H1 (cell line): ENCODE data around the gene DARS1. TPM values are rescaled to one million over a fixed set of nuclear protein-coding genes. Genes with fewer than 3 reads are reported as not detected.

Experiments used
- CTCF ChIA-PET: fragments of 300-600 bp; sonication (Branson Sonifier 250); formaldehyde crosslinking; loops from one replicate; lab custom pipeline; 2021; ENCODE audit not compliant: partially characterized antibody; lab: Charles Lee
- POLR2A ChIA-PET: fragments of 300-600 bp; sonication (Branson Sonifier 250); formaldehyde crosslinking; loops from one replicate; lab custom pipeline; 2021; ENCODE audit warnings: inconsistent platforms; ENCODE audit not compliant: partially characterized antibody; lab: Charles Lee
- DNase-seq, 2 experiments: peaks; one replicate each; pipeline versions ENCODE4 v3.0.0 to v3.0.0-alpha.2; 2010 to 2022; ENCODE audit warnings: low spot score in 2 of 2, low read depth in 1 of 2, mixed read lengths in 1 of 2
- FAIRE-seq: peaks from 2 replicates; lab custom pipeline; 2011; peaks lifted over from hg19 to GRCh38; lab: Jason Lieb, UNC
- H2AFZ ChIP-seq: 2 replicates; pipeline ENCODE4 v1.8.1; 2012; ENCODE audit warnings: low read length, inconsistent platforms
- H2AK5ac ChIP-seq: 2 replicates; pipeline ENCODE4 v1.6.1; 2013; ENCODE audit warnings: low read depth, low read length
- H2BK120ac ChIP-seq: replicated peaks from 2 replicates; pipeline ENCODE3; 2013; ENCODE audit warnings: low read depth, low read length, inconsistent platforms
- H2BK12ac ChIP-seq: 2 replicates; pipeline ENCODE4 v1.6.1; 2013; ENCODE audit warnings: low read depth, low read length
- H2BK15ac ChIP-seq: 2 replicates; pipeline ENCODE4 v1.6.1; 2013; ENCODE audit warnings: low read length
- H2BK20ac ChIP-seq: 2 replicates; pipeline ENCODE4 v1.6.1; 2013; ENCODE audit warnings: low read length
- H2BK5ac ChIP-seq: 2 replicates; pipeline ENCODE4 v1.6.1; 2013; ENCODE audit warnings: low read depth, low read length
- H3K14ac ChIP-seq: 2 replicates; pipeline ENCODE4 v1.6.1; 2013; ENCODE audit warnings: inconsistent platforms; ENCODE audit not compliant: insufficient read length
- H3K18ac ChIP-seq: 2 replicates; pipeline ENCODE4 v1.6.1; 2013; ENCODE audit warnings: low read length; ENCODE audit errors: extremely low read depth
- H3K23ac ChIP-seq: 2 replicates; pipeline ENCODE4 v1.6.1; 2013; ENCODE audit warnings: inconsistent platforms; ENCODE audit not compliant: insufficient read length
- H3K23me2 ChIP-seq: 2 replicates; pipeline ENCODE4 v1.6.1; 2013; ENCODE audit warnings: low read depth, low read length
- H3K27ac ChIP-seq: 2 replicates; pipeline ENCODE4 v1.6.1; 2011; ENCODE audit warnings: low read depth, low read length, inconsistent platforms
- H3K27me3 ChIP-seq, 4 experiments: replicated peaks in 1 of 4; 1 replicate in 1 of 4; 2 replicates in 3 of 4; pipeline versions ENCODE4 v1.6.1 to v1.8.1; 2011 to 2013; ENCODE audit warnings: low read length in 3 of 4, mild to moderate bottlenecking in 3 of 4, inconsistent platforms in 2 of 4, mixed read lengths in 2 of 4, moderate library complexity in 1 of 4; ENCODE audit not compliant: control insufficient read depth in 3 of 4, insufficient read depth in 3 of 4; ENCODE audit errors: extremely low read depth in 1 of 4
- H3K36me3 ChIP-seq, 4 experiments: 2 replicates each; pipeline versions ENCODE4 v1.6.1 to v1.8.1; 2011 to 2013; ENCODE audit warnings: mild to moderate bottlenecking in 4 of 4, low read length in 3 of 4, moderate library complexity in 2 of 4, control low read depth in 1 of 4, inconsistent platforms in 1 of 4; ENCODE audit not compliant: insufficient read depth in 4 of 4, control insufficient read depth in 2 of 4
- H3K4ac ChIP-seq: replicated peaks from 2 replicates; pipeline ENCODE3; 2013; ENCODE audit warnings: low read length, low read depth, mixed read lengths, inconsistent platforms; ENCODE audit not compliant: insufficient read length
- H3K4me1 ChIP-seq, 4 experiments: replicated peaks in 1 of 4; 1 replicate in 1 of 4; 2 replicates in 3 of 4; pipeline versions ENCODE4 v1.6.1 to v1.8.1; 2011 to 2013; ENCODE audit warnings: low read length in 3 of 4, inconsistent platforms in 2 of 4, mixed read lengths in 1 of 4; ENCODE audit not compliant: insufficient read depth in 4 of 4, control insufficient read depth in 3 of 4
- H3K4me2 ChIP-seq, 2 experiments: 2 replicates each; pipeline versions ENCODE4 v1.6.1 to v1.8.1; 2011 to 2013; ENCODE audit warnings: low read depth in 2 of 2, low read length in 2 of 2, control low read depth in 1 of 2, inconsistent platforms in 1 of 2, mild to moderate bottlenecking in 1 of 2; ENCODE audit not compliant: insufficient read depth in 1 of 2
- H3K4me3 ChIP-seq, 4 experiments: fragments of 200-600, 300-600 bp in 1 of 4; sonication (generic), shearing (Covaris generic), sonication (Bioruptor Twin) in 1 of 4; 2 replicates each; pipeline versions ENCODE4 v1.5.1 to v1.8.1; 2011 to 2016; ENCODE audit warnings: low read length in 4 of 4, low read depth in 3 of 4, control low read depth in 2 of 4, inconsistent platforms in 2 of 4, mild to moderate bottlenecking in 2 of 4, mixed read lengths in 1 of 4, moderate library complexity in 1 of 4; ENCODE audit not compliant: insufficient read depth in 2 of 4; ENCODE audit errors: extremely low read depth in 1 of 4
- H3K56ac ChIP-seq: replicated peaks from 2 replicates; pipeline ENCODE3; 2013; ENCODE audit warnings: low read depth, mild to moderate bottlenecking, mixed read lengths, low read length, inconsistent platforms; ENCODE audit not compliant: insufficient read length
- H3K79me1 ChIP-seq: 2 replicates; pipeline ENCODE4 v1.6.1; 2013; ENCODE audit warnings: low read depth, low read length, control low read depth
- H3K79me2 ChIP-seq, 2 experiments: 2 replicates each; pipeline versions ENCODE4 v1.6.1 to v1.8.1; 2012 to 2013; ENCODE audit warnings: low read length in 2 of 2, mild to moderate bottlenecking in 2 of 2, inconsistent platforms in 1 of 2; ENCODE audit not compliant: insufficient read depth in 2 of 2, control insufficient read depth in 1 of 2
- H3K9ac ChIP-seq, 4 experiments: replicated peaks in 1 of 4; 1 replicate in 1 of 4; 2 replicates in 3 of 4; pipeline versions ENCODE4 v1.6.1 to v1.8.1; 2011 to 2013; ENCODE audit warnings: low read depth in 3 of 4, low read length in 3 of 4, control low read depth in 2 of 4, mild to moderate bottlenecking in 2 of 4, moderate library complexity in 2 of 4, inconsistent platforms in 1 of 4; ENCODE audit errors: extremely low read depth in 1 of 4
- H3K9me3 ChIP-seq, 2 experiments: 2 replicates each; pipeline versions ENCODE4 v1.6.1 to v1.8.1; 2012 to 2013; ENCODE audit warnings: mild to moderate bottlenecking in 2 of 2, moderate library complexity in 2 of 2, control low read depth in 1 of 2, inconsistent platforms in 1 of 2, low read depth in 1 of 2, low read length in 1 of 2, mixed read lengths in 1 of 2; ENCODE audit not compliant: insufficient read depth in 2 of 2
- H4K20me1 ChIP-seq, 2 experiments: replicated peaks in 1 of 2; 2 replicates each; pipeline versions ENCODE3 to v1.8.1; 2011 to 2013; ENCODE audit warnings: inconsistent platforms in 2 of 2, low read length in 2 of 2, mild to moderate bottlenecking in 1 of 2; ENCODE audit not compliant: insufficient read depth in 2 of 2, control insufficient read depth in 1 of 2
- H4K5ac ChIP-seq: 2 replicates; pipeline ENCODE4 v1.6.1; 2013; ENCODE audit warnings: low read length, low read depth, mixed read lengths, inconsistent platforms; ENCODE audit not compliant: insufficient read length
- H4K8ac ChIP-seq: 2 replicates; pipeline ENCODE4 v1.8.0; 2013; ENCODE audit warnings: mild to moderate bottlenecking, moderate library complexity, low read length, inconsistent platforms; ENCODE audit not compliant: insufficient read depth; ENCODE audit errors: extremely low read depth
- H4K91ac ChIP-seq: replicated peaks from 2 replicates; pipeline ENCODE3; 2013; ENCODE audit warnings: low read length, mixed read lengths, inconsistent platforms; ENCODE audit not compliant: insufficient read length
- ATF3 ChIP-seq: IDR thresholded peaks from 2 replicates; pipeline ENCODE4 v1.6.1; 2011; ENCODE audit warnings: low read depth, mild to moderate bottlenecking, low read length; ENCODE audit not compliant: insufficient read depth
- BCL11A ChIP-seq, 2 experiments: IDR thresholded peaks; one replicate each; pipeline ENCODE4 v1.6.1; 2011; ENCODE audit warnings: low read depth in 2 of 2, low read length in 2 of 2, mild to moderate bottlenecking in 2 of 2
- EGR1 ChIP-seq: IDR thresholded peaks from 2 replicates; pipeline ENCODE4 v1.6.1; 2011; ENCODE audit warnings: low read depth, low read length, borderline replicate concordance
- EZH2 ChIP-seq: fragments of 200-600 bp; sonication (generic); IDR thresholded peaks from 2 replicates; pipeline ENCODE4 v1.7.1; 2012; ENCODE audit warnings: low read depth, mild to moderate bottlenecking, moderate library complexity, low read length, inconsistent platforms; ENCODE audit not compliant: severe bottlenecking
- GTF2F1 ChIP-seq: IDR thresholded peaks from 2 replicates; pipeline ENCODE4 v1.6.1; 2012; ENCODE audit warnings: low read depth, low read length, improper control_type of control experiment, borderline replicate concordance
- KDM5A ChIP-seq: fragments of 200-600 bp; IDR thresholded peaks from 2 replicates; pipeline ENCODE4 v1.7.1; 2012; ENCODE audit warnings: mild to moderate bottlenecking, low read length, inconsistent platforms, mixed read lengths
- MAFK ChIP-seq: IDR thresholded peaks from 2 replicates; pipeline ENCODE4 v1.6.1; 2012; ENCODE audit warnings: low read depth, mild to moderate bottlenecking, improper control_type of control experiment, low read length
- NANOG ChIP-seq: IDR thresholded peaks from 2 replicates; pipeline ENCODE4 v1.6.1; 2011; ENCODE audit warnings: low read length, low read depth, mild to moderate bottlenecking, inconsistent platforms; ENCODE audit not compliant: insufficient read depth, poor library complexity, severe bottlenecking
- RAD21 ChIP-seq, 2 experiments: IDR thresholded peaks in 1 of 2; conservative IDR thresholded peaks in 1 of 2; 2 replicates each; pipeline ENCODE4 v1.6.1; 2011; ENCODE audit warnings: low read depth in 2 of 2, low read length in 2 of 2, improper control_type of control experiment in 1 of 2, inconsistent platforms in 1 of 2, mild to moderate bottlenecking in 1 of 2, moderate library complexity in 1 of 2
- RBBP5 ChIP-seq: IDR thresholded peaks from 2 replicates; pipeline ENCODE4 v1.7.1; 2012; ENCODE audit warnings: low read depth, mild to moderate bottlenecking, inconsistent platforms, low read length, moderate library complexity, borderline replicate concordance
- SIN3A ChIP-seq, 2 experiments: IDR thresholded peaks in 1 of 2; conservative IDR thresholded peaks in 1 of 2; 2 replicates each; pipeline ENCODE4 v1.6.1; 2011 to 2012; ENCODE audit warnings: low read length in 2 of 2, improper control_type of control experiment in 1 of 2, low read depth in 1 of 2, mild to moderate bottlenecking in 1 of 2
- TAF1 ChIP-seq: IDR thresholded peaks from 2 replicates; pipeline ENCODE4 v1.6.1; 2011; ENCODE audit warnings: mild to moderate bottlenecking, low read depth, low read length
- YY1 ChIP-seq: IDR thresholded peaks from 2 replicates; pipeline ENCODE4 v1.6.1; 2011; ENCODE audit warnings: low read depth, mild to moderate bottlenecking, low read length
- WGBS, 2 experiments: shearing (Covaris generic) in 1 of 2; methylation state at CpG; one replicate each; pipeline versions ENCODE4 v1.1.6 to v1.1.7; 2013 to 2015; ENCODE audit warnings: low lambda C conversion rate in 2 of 2, mixed read lengths in 2 of 2, inconsistent platforms in 1 of 2, low coverage in 1 of 2, missing lambda C conversion rate in 1 of 2; ENCODE audit not compliant: insufficient replicate concordance in 2 of 2, insufficient coverage in 1 of 2, insufficient read length in 1 of 2; ENCODE audit errors: extremely low coverage in 1 of 2, missing lambda C conversion rate in 1 of 2; 5-methylcytosine and 5-hydroxymethylcytosine counted together
- polyA plus RNA-seq, 7 experiments: library from polyadenylated mRNA; depleted of rRNA in 3 of 7; stranded (reverse) in 5 of 7; unstranded in 2 of 7; fragments of >200 nt in 5 of 7; fragments of 200-250 nt in 2 of 7; gene quantifications; 1 replicate in 5 of 7; 2 replicates in 1 of 7; 4 replicates in 1 of 7; pipeline versions ENCODE4 v1.2.1 to v1.2.3, GENCODE V29; 2011 to 2013; ENCODE audit warnings: missing spikeins in 2 of 7, mixed read lengths in 2 of 7
- total RNA-seq: library from RNA; stranded (reverse); fragmentation: NEBNext Ultra II Directional; extraction: Animal tissue kit (Norgen Biotek cat#: 25700); gene quantifications from 2 replicates; pipeline ENCODE4 v1.2.1, GENCODE V29; 2021

The DARS1 gene
- total and polyA plus RNA-seq, 2 of the 8 experiments (the other 6 are each of a cell fraction or from before 2014, with no cell fraction given) = 61.7 to 85.9 TPM

GRCh38 chr2:135903650-135904049 is 81.8 kb downstream of the DARS1 start:
- H3K27ac ChIP-seq = no peak overlapping the region
- no peak for TF ChIP-seq SIN3A (conservative IDR thresholded peaks at IDR 0.05 in 1 of 2, IDR thresholded peaks at IDR 0.05 in 1 of 2; ENCODE audit: low read depth in 1 of 2, low read length in 2 of 2)
- no peak for TF ChIP-seq KDM5A
- no peak for TF ChIP-seq MAFK
- no peak for TF ChIP-seq ATF3
- no peak for TF ChIP-seq EZH2
- TF ChIP-seq GTF2F1 = no peak
- no peak for TF ChIP-seq RBBP5
- TF ChIP-seq NANOG = no peak
- no peak for TF ChIP-seq YY1
- no peak for TF ChIP-seq EGR1
- TF ChIP-seq RAD21 (IDR thresholded peaks at IDR 0.05 in 1 of 2, conservative IDR thresholded peaks at IDR 0.05 in 1 of 2; ENCODE audit: low read depth in 2 of 2, low read length in 2 of 2) = no peak
- no peak for TF ChIP-seq TAF1
- TF ChIP-seq BCL11A (IDR thresholded peaks at IDR 0.05; ENCODE audit: low read depth in 2 of 2, low read length in 2 of 2) = no peak

More at GRCh38 chr2:135903650-135904049, 81.8 kb downstream of the DARS1 start:
- Histone ChIP-seq H4K20me1 (no peaks in the 10 kb centered on the region), H3K36me3 (peaks cover 0 to 24% (median 2%) of the 10 kb centered on the region in 4 experiments; a peak in 4 of 8 replicates), H3K79me1 (no peaks in the 10 kb centered on the region), H4K91ac (no peak overlapping the region), H3K4ac (no peak overlapping the region), H4K8ac (no peak overlapping the region), H2BK20ac (no peak overlapping the region), H3K4me2 (no peak overlapping the region; a peak in 1 of 4 replicates), H3K14ac (no peak overlapping the region), H4K5ac (no peak overlapping the region), H3K4me1 (no peaks in the 10 kb centered on the region; a peak in 1 of 7 replicates), H3K23me2 (no peaks in the 10 kb centered on the region), H2BK12ac (no peak overlapping the region), H2BK5ac (no peak overlapping the region), H3K23ac (no peak overlapping the region), H3K79me2 (no peaks in the 10 kb centered on the region), H3K9ac (no peak overlapping the region), H2BK15ac (no peak overlapping the region), H2BK120ac (no peak overlapping the region), H3K18ac (no peak overlapping the region), H3K27me3 (no peaks in the 10 kb centered on the region), H2AK5ac (no peak overlapping the region), H2AFZ (no peak overlapping the region), H3K9me3 (no peaks in the 10 kb centered on the region; a peak in 1 of 4 replicates), H3K4me3 (no peak overlapping the region), H3K56ac (no peak overlapping the region)
- DNase-seq = no peak
- ChIA-PET CTCF (interaction anchor here (0.8 to 2.3 kb wide), 9 partner anchors 11 to 484 kb away, joined by 3 to 12 read pairs (median 3); no protein-coding TSS in a partner anchor), POLR2A (interaction anchor here (2.5 kb wide), 1 partner anchor 28 kb away, joined by 9 read pairs; the partner anchor contains the start of gene MCM6)
- peak; percentile 52 for FAIRE-seq
- WGBS, 2 experiments = 55% methylated on average over 3 of the region's 3 CpGs; no CpG with 5 or more reads in 1 of the 2 experiments
